ENCODE results near the gene MLPH. TPM values are rescaled to one million over a fixed set of nuclear protein-coding genes. Genes with fewer than 3 reads are reported as not detected.

The MLPH gene
- polyA plus RNA-seq, 1 experiment: 15.6 TPM

DNA sequence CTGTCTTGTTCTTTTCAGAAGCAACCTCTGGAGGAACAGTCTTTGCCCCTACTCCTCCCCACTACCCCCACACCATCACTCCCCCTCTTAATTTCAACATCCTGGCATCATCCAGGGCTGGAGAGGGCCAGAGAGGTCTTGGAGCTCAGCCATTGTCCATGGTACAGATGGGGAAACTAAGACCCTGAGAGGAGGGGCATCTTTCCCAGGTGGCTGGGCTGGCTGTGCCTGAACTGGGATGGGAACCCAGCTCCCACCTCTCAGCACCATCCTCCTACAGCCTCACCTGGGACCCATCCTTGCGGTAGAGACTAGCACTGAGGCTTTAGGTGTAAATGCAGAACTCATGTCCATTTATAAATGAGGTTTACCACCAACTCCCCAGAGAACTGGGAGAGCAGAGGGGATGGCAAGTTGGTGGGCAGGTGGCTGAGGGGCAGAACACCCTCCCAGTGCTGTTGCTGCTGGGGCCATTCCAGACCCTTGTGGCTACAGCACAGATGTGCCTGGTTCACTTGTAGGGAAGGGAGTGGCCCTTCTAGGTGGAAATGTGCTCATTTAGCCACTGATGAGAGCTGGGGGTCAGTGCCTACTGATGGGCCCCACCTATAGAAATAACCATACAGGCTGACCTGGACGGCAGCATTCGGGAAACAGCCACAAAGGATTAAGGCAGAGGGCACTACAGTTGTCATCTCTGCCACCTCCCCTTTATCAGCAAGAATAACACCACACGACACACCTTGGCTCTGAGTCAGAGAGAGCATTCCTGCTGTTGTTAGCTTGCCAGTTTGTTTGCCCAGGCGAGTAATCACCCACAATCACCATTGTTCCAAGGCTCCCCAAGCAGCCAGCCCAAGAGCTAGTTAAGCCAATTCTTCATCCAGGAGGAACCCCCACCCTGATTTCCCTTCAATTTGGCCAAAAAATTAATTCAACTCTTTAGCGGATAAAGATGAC, 2.1 kb downstream of the MLPH start:
- H3K27me3 ChIP-seq (ENCODE audit: control insufficient read depth, insufficient read depth, low read length): no peaks in the 10 kb centered on the region
- TF ChIP-seq, protein P1, sequence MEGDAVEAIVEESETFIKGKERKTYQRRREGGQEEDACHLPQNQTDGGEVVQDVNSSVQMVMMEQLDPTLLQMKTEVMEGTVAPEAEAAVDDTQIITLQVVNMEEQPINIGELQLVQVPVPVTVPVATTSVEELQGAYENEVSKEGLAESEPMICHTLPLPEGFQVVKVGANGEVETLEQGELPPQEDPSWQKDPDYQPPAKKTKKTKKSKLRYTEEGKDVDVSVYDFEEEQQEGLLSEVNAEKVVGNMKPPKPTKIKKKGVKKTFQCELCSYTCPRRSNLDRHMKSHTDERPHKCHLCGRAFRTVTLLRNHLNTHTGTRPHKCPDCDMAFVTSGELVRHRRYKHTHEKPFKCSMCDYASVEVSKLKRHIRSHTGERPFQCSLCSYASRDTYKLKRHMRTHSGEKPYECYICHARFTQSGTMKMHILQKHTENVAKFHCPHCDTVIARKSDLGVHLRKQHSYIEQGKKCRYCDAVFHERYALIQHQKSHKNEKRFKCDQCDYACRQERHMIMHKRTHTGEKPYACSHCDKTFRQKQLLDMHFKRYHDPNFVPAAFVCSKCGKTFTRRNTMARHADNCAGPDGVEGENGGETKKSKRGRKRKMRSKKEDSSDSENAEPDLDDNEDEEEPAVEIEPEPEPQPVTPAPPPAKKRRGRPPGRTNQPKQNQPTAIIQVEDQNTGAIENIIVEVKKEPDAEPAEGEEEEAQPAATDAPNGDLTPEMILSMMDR (IDR thresholded peaks at IDR 0.05; ENCODE audit: low read depth, low read length): no peak
- ChIA-PET POLR2A (interaction anchor here (0.7 to 4.2 kb wide), 2 partner anchors 14 to 286 kb away, joined by 4 to 18 read pairs; no protein-coding TSS in a partner anchor), CTCF (interaction anchor here (1.1 to 3.2 kb wide), 4 partner anchors 23 to 83 kb away, joined by 3 to 13 read pairs (median 4); no protein-coding TSS in a partner anchor)
- peaks cover 10% of the 10 kb centered on the region for H3K9me3 ChIP-seq (ENCODE audit: control insufficient read depth, insufficient read depth, low read length)
- no peak overlapping the region for H3K4me3 ChIP-seq (ENCODE audit: low read depth, low read length)
- no peak overlapping the region for H3K27ac ChIP-seq (ENCODE audit: low read depth, low read length)
- DNase-seq (ENCODE audit: low read depth, low spot score): no peak

DNA sequence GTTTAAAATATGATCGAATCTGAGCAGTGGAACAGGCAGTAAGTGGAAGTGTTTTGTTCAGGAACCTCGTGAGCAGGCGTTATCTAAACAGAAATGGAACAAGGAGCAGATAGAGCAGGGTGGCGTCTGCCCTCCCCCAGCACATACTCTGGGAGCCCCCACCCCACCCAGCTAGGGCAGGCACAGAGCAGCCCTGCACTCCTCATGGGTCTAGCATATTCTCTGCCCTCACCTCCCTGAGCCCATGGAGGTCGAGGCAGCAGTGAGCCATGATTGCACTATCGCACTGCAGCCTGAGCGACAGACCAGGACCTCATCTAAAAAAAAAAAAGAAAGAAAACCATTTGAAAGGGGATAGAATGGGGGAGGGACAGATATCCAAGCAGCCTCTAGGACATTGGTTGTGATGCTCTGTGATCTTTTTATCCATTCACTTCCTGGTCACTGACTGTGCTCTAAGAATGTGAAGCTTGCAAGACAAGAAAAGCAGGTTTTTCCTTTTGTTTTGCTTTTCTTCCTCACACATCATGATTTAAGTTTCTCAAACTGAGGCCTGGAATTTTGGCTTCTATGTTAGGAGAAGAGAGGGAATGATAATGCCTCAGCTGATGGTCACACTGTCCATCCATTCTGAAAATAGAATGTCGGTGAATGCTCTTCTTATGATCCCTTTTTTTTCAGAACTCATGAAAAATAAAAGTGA, 3.1 kb downstream of the MLPH start:
- CTCF ChIA-PET: interaction anchor here (1.4 to 3.2 kb wide), 3 partner anchors 22 to 82 kb away, joined by 3 to 13 read pairs (median 4); no protein-coding TSS in a partner anchor
- DNase-seq (ENCODE audit: low read depth, low spot score): no peak
- Histone ChIP-seq H3K9me3 (ENCODE audit: control insufficient read depth, insufficient read depth, low read length) (peaks cover 10% of the 10 kb centered on the region), H3K4me3 (ENCODE audit: low read depth, low read length) (no peak overlapping the region), H3K27ac (ENCODE audit: low read depth, low read length) (no peak overlapping the region), H3K27me3 (ENCODE audit: control insufficient read depth, insufficient read depth, low read length) (no peaks in the 10 kb centered on the region)
- POLR2A ChIA-PET: interaction anchor here (0.6 kb wide), 1 partner anchor 104 kb away, joined by 3 read pairs; no protein-coding TSS in a partner anchor
- TF ChIP-seq, protein P1 (IDR thresholded peaks at IDR 0.05; ENCODE audit: low read depth, low read length): no peak

DNA sequence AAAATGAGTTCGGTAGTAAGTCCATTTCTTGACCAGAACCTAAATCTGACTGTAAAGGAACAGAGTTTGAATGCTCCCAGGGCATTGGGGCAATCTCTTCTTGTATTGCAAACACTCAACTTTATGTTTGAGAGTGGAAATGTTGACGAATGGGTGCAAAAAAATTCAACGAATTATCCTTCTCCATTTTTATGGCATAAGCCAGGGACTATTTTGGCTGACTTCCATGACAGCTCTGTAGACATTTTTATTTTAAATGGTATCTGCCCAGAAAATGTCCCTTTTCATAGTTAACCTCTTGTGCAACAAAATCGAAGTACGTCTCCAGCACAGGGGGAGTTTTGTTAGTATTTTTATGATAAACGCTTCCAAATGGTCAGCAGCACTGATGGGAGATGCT, 3.7 kb downstream of the MLPH start:
- no peak overlapping the region for H3K27ac ChIP-seq (ENCODE audit: low read depth, low read length)
- CTCF ChIA-PET: interaction anchor here (0.8 to 1.5 kb wide), 2 partner anchors 69 to 81 kb away, joined by 3 to 4 read pairs; no protein-coding TSS in a partner anchor
- TF ChIP-seq, protein P1 (IDR thresholded peaks at IDR 0.05; ENCODE audit: low read depth, low read length): no peak
- DNase-seq (ENCODE audit: low read depth, low spot score): no peak
- POLR2A ChIA-PET: interaction anchor here (0.6 to 1.2 kb wide), 2 partner anchors 10 to 104 kb away, joined by 3 read pairs; no protein-coding TSS in a partner anchor
- H3K27me3 ChIP-seq (ENCODE audit: control insufficient read depth, insufficient read depth, low read length): no peaks in the 10 kb centered on the region
- H3K4me3 ChIP-seq (ENCODE audit: low read depth, low read length): no peak overlapping the region
- H3K9me3 ChIP-seq (ENCODE audit: control insufficient read depth, insufficient read depth, low read length): peaks cover 10% of the 10 kb centered on the region

DNA sequence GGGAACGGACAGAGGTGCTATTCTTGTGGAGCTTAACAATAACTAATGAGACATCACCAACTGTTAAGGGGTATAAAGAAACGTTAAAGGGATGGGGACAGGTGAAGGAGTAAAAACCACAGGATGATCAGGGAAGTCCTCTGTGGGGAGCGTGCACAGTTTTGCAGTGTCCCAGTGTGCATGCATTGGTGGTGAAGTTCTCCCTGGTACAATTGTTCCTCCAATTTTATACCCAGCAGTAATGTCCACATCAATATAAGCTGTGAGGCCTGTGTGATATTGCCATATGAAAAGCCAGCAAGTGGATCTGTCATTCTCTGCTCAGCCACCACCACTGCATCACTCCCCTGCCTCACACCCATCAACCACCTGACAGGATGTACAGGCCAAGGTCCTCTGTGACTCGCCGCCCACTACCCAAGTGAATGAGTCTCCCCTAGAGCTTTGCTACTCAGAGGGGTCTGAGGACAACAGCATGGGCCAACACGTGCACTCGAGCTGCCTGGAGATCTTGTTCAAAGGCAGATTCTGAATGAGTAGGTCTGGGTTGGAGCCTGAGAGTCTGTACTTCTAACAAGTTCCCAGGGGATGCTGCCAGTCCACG, 4.6 kb downstream of the MLPH start:
- Histone ChIP-seq H3K9me3 (ENCODE audit: control insufficient read depth, insufficient read depth, low read length) (peaks cover 10% of the 10 kb centered on the region), H3K4me3 (ENCODE audit: low read depth, low read length) (no peak overlapping the region), H3K27ac (ENCODE audit: low read depth, low read length) (no peak overlapping the region), H3K27me3 (ENCODE audit: control insufficient read depth, insufficient read depth, low read length) (no peaks in the 10 kb centered on the region)
- TF ChIP-seq, protein P1 (IDR thresholded peaks at IDR 0.05; ENCODE audit: low read depth, low read length): no peak
- ChIA-PET POLR2A (interaction anchor here (1.2 kb wide), 1 partner anchor 9 kb away, joined by 3 read pairs; no protein-coding TSS in a partner anchor), CTCF (interaction anchor here (0.8 kb wide), 1 partner anchor 80 kb away, joined by 3 read pairs; no protein-coding TSS in a partner anchor)
- DNase-seq (ENCODE audit: low read depth, low spot score): no peak

Data from AG04450 (cell line).